K562 (cell line): Measurements from ENCODE around the gene TMEM270.

Experiments used
- BACH1 ChIP-seq: fragments of 200-800 bp; sonication (Bioruptor generic); IDR thresholded peaks from 2 replicates; pipeline ENCODE4 v1.6.1; 2016; ENCODE audit warnings: missing genetic modification characterization, missing compliant biosample characterization
- CXXC5 ChIP-seq: fragments of 250-450 bp; sonication (Bioruptor Pico); IDR thresholded peaks from 2 replicates; pipeline ENCODE4 v1.8.0; 2022; ENCODE audit warnings: inconsistent platforms, mild to moderate bottlenecking, moderate library complexity
- GABPA ChIP-seq: fragments of 200-800 bp; sonication (Bioruptor generic); conservative IDR thresholded peaks from 2 replicates; pipeline ENCODE4 v1.6.1; 2016; ENCODE audit warnings: low read depth, missing genetic modification characterization, missing compliant biosample characterization
- MAX ChIP-seq: sonication (generic); formaldehyde crosslinking; IDR thresholded peaks from 2 replicates; pipeline ENCODE4 v1.9.0; 2022; ENCODE audit warnings: mild to moderate bottlenecking, missing genetic modification reagents
- REST ChIP-seq, 2 experiments: fragments of 450-650 bp; formaldehyde crosslinking in 1 of 2; IDR thresholded peaks; 2 replicates each; pipeline versions ENCODE4 v1.4.0 to v1.6.1; 2014 to 2020; ENCODE audit warnings: mild to moderate bottlenecking in 2 of 2, borderline replicate concordance in 1 of 2, low read depth in 1 of 2
- TEAD1 ChIP-seq, 2 experiments: fragments of 450-650 bp in 1 of 2; sonication (generic) in 1 of 2; formaldehyde crosslinking; IDR thresholded peaks; 2 replicates each; pipeline versions ENCODE4 v1.4.0 to v1.8.0; 2020 to 2022; ENCODE audit warnings: mild to moderate bottlenecking in 2 of 2, missing genetic modification reagents in 1 of 2
- TF ChIP-seq, protein P1 (sequence below), 3 experiments: IDR thresholded peaks in 2 of 3; conservative IDR thresholded peaks in 1 of 3; 2 replicates each; pipeline ENCODE4 v1.5.1; 2011 to 2012; ENCODE audit warnings: low read length in 3 of 3, mild to moderate bottlenecking in 3 of 3, control low read depth in 2 of 3, improper control_type of control experiment in 1 of 3, inconsistent platforms in 1 of 3, low read depth in 1 of 3, mixed read lengths in 1 of 3, moderate library complexity in 1 of 3; ENCODE audit not compliant: insufficient read depth in 2 of 3

DNA sequence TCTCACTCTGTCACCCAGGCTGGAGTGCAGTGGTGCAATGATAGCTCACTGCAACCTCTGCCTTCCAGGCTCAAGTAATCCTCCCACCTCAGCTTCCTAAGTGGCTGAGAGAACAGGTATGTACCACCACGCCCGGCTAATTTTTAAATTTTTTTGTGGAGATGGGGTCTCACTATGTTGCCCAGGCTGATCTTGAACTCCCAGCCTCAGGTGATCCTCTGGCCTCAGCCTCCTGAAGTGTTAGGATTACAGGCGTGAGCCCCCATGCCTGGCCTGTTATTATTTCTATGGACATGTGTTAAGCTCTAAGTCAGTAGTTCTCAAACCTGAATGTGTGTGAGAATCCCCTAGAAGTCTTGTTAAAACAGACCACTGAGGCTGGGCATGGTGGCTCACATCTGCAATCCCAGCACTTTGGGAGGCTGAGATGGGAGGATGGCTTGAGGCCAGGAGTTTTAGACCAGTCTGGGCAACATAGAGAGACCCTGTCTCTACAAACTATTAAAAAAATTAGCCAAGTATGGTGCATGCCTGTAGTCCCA, 24.5 kb downstream of the TMEM270 start:
- TF ChIP-seq MAX (CRISPR knock-in tag) (no peak), REST (IDR thresholded peaks at IDR 0.05; ENCODE audit: borderline replicate concordance) (no peak), REST (CRISPR knock-in tag; IDR thresholded peaks at IDR 0.05; ENCODE audit: low read depth) (no peak), CXXC5 (no peak), BACH1 (tag) (no peak), GABPA (tag) (no peak; the same call in 1 of the 2 replicates), TEAD1 (CRISPR knock-in tag; IDR thresholded peaks at IDR 0.05) (no peak)
- TF ChIP-seq, protein P1, sequence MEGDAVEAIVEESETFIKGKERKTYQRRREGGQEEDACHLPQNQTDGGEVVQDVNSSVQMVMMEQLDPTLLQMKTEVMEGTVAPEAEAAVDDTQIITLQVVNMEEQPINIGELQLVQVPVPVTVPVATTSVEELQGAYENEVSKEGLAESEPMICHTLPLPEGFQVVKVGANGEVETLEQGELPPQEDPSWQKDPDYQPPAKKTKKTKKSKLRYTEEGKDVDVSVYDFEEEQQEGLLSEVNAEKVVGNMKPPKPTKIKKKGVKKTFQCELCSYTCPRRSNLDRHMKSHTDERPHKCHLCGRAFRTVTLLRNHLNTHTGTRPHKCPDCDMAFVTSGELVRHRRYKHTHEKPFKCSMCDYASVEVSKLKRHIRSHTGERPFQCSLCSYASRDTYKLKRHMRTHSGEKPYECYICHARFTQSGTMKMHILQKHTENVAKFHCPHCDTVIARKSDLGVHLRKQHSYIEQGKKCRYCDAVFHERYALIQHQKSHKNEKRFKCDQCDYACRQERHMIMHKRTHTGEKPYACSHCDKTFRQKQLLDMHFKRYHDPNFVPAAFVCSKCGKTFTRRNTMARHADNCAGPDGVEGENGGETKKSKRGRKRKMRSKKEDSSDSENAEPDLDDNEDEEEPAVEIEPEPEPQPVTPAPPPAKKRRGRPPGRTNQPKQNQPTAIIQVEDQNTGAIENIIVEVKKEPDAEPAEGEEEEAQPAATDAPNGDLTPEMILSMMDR (IDR thresholded peaks at IDR 0.05 in 2 of 3, conservative IDR thresholded peaks at IDR 0.05 in 1 of 3; ENCODE audit: insufficient read depth in 2 of 3, low read depth in 1 of 3, low read length in 3 of 3): no peak
